CD14-positive monocyte (primary cell): ENCODE results near the gene RPTOR. TPM values are rescaled to one million over a fixed set of nuclear protein-coding genes. Genes with fewer than 3 reads are reported as not detected.

Experiments
- DNase-seq, 3 donors: peaks; one replicate each; pipeline ENCODE4 v3.0.0-alpha.2; 2011 to 2022
- H2AFZ ChIP-seq: 2 replicates; pipeline ENCODE4 v1.6.0; 2012; ENCODE audit warnings: mild to moderate bottlenecking, low read depth, low read length, inconsistent platforms; ENCODE audit not compliant: insufficient read depth, poor library complexity, severe bottlenecking
- H3K27ac ChIP-seq, 2 donors: 1 replicate in 1 of 2; 2 replicates in 1 of 2; pipeline ENCODE4 v1.5.1; 2012 to 2013; ENCODE audit warnings: low read length in 2 of 2, control low read depth in 1 of 2, inconsistent platforms in 1 of 2, low read depth in 1 of 2, mild to moderate bottlenecking in 1 of 2
- H3K27me3 ChIP-seq, 2 donors: one replicate each; pipeline versions ENCODE4 v1.6.0 to v1.6.1; 2011 to 2013; ENCODE audit warnings: low read length in 2 of 2; ENCODE audit not compliant: control insufficient read depth in 2 of 2, insufficient read depth in 2 of 2
- H3K36me3 ChIP-seq, 2 donors: replicated peaks in 1 of 2; 1 replicate in 1 of 2; 2 replicates in 1 of 2; pipeline versions ENCODE4 v1.5.1 to v1.6.1; 2012 to 2013; ENCODE audit warnings: low read length in 2 of 2, control low read depth in 1 of 2, inconsistent platforms in 1 of 2, mild to moderate bottlenecking in 1 of 2; ENCODE audit not compliant: insufficient read depth in 2 of 2, control insufficient read depth in 1 of 2
- H3K4me1 ChIP-seq, 2 donors: 1 replicate in 1 of 2; 2 replicates in 1 of 2; pipeline versions ENCODE4 v1.5.1 to v1.6.1; 2012 to 2013; ENCODE audit warnings: low read length in 2 of 2, control low read depth in 1 of 2, inconsistent platforms in 1 of 2, mild to moderate bottlenecking in 1 of 2, moderate library complexity in 1 of 2; ENCODE audit not compliant: insufficient read depth in 2 of 2, control insufficient read depth in 1 of 2
- H3K4me2 ChIP-seq: replicated peaks from 2 replicates; pipeline ENCODE3; 2012; ENCODE audit warnings: low read length, moderate library complexity, mild to moderate bottlenecking; ENCODE audit not compliant: poor library complexity, severe bottlenecking; ENCODE audit errors: extremely low read depth
- H3K4me3 ChIP-seq, 3 experiments: fragments of 200-600 bp in 1 of 3; sonication (generic) in 1 of 3; replicated peaks in 1 of 3; 1 replicate in 2 of 3; 2 replicates in 1 of 3; pipeline ENCODE4 v1.5.1; 2011 to 2013; ENCODE audit warnings: low read length in 3 of 3, mild to moderate bottlenecking in 3 of 3, control low read depth in 2 of 3, low read depth in 2 of 3, inconsistent platforms in 1 of 3, moderate library complexity in 1 of 3
- H3K79me2 ChIP-seq: 2 replicates; pipeline ENCODE4 v1.6.0; 2012; ENCODE audit warnings: mild to moderate bottlenecking, control low read depth, inconsistent platforms, low read length, moderate library complexity; ENCODE audit not compliant: insufficient read depth
- H3K9ac ChIP-seq: 2 replicates; pipeline ENCODE4 v1.6.0; 2017; ENCODE audit warnings: low read length, mild to moderate bottlenecking; ENCODE audit not compliant: insufficient read depth, poor library complexity, severe bottlenecking
- H3K9me3 ChIP-seq, 2 donors: replicated peaks in 1 of 2; 1 replicate in 1 of 2; 2 replicates in 1 of 2; pipeline versions ENCODE4 v1.5.1 to v1.6.1; 2012 to 2013; ENCODE audit warnings: low read length in 2 of 2, control low read depth in 1 of 2; ENCODE audit not compliant: control insufficient read depth in 1 of 2, insufficient read depth in 1 of 2
- H4K20me1 ChIP-seq: 2 replicates; pipeline ENCODE4 v1.6.0; 2012; ENCODE audit warnings: mild to moderate bottlenecking, low read length, control low read depth, moderate library complexity; ENCODE audit not compliant: insufficient read depth
- H3K27ac Mint-ChIP-seq, 7 donors: one replicate each; pipeline ENCODE4 v1.8.0; 2020; ENCODE audit warnings: mild to moderate bottlenecking in 7 of 7, mixed read lengths in 7 of 7, moderate library complexity in 6 of 7, inconsistent platforms in 2 of 7
- H3K27me3 Mint-ChIP-seq, 3 donors: one replicate each; pipeline ENCODE4 v1.8.0; 2021 to 2022; ENCODE audit warnings: low read depth in 3 of 3, mild to moderate bottlenecking in 3 of 3, mixed read lengths in 3 of 3, moderate library complexity in 3 of 3, inconsistent platforms in 1 of 3
- H3K36me3 Mint-ChIP-seq, 2 donors: one replicate each; pipeline ENCODE4 v1.8.0; 2020; ENCODE audit warnings: mixed read lengths in 2 of 2, inconsistent platforms in 1 of 2, mild to moderate bottlenecking in 1 of 2
- H3K4me1 Mint-ChIP-seq: one replicate; pipeline ENCODE4 v1.8.0; 2020; ENCODE audit warnings: mild to moderate bottlenecking, mixed read lengths
- H3K4me3 Mint-ChIP-seq, 2 donors: one replicate each; pipeline ENCODE4 v1.8.0; 2020; ENCODE audit warnings: mild to moderate bottlenecking in 2 of 2, mixed read lengths in 2 of 2, moderate library complexity in 1 of 2
- H3K9me3 Mint-ChIP-seq, 7 donors: one replicate each; pipeline ENCODE4 v1.8.0; 2020 to 2022; ENCODE audit warnings: mixed read lengths in 7 of 7, mild to moderate bottlenecking in 6 of 7, moderate library complexity in 6 of 7, inconsistent platforms in 2 of 7
- WGBS: methylation state at CpG from one replicate; pipeline ENCODE4 v1.1.5; 2013; ENCODE audit warnings: missing lambda C conversion rate; ENCODE audit not compliant: insufficient coverage; 5-methylcytosine and 5-hydroxymethylcytosine counted together
- intact Hi-C, 2 donors: fragments of 100-400 bp; cut with micrococcal nuclease; formaldehyde crosslinking; loops; one replicate each; pipeline versions ENCODE4 v1.15.0 to v1.15.1; 2023
- polyA plus RNA-seq, 3 donors: library from polyadenylated mRNA; depleted of rRNA in 1 of 3; unstranded in 2 of 3; stranded (reverse) in 1 of 3; fragments of 300-500 nt in 2 of 3; fragments of >200 nt in 1 of 3; fragmentation: Illumina TruSeq in 2 of 3; gene quantifications; 1 replicate in 2 of 3; 2 replicates in 1 of 3; pipeline ENCODE4 v1.2.3, GENCODE V29; 2012 to 2021
- TF ChIP-seq, protein P1 (sequence below): fragments of 200-600 bp; IDR thresholded peaks from one replicate; pipeline ENCODE4 v1.8.0; 2022; ENCODE audit warnings: antibody characterized with exemption, mild to moderate bottlenecking

RPTOR gene
- polyA plus RNA-seq, 3 donors = 1.1 to 8.7 (median 2.6) TPM

DNA sequence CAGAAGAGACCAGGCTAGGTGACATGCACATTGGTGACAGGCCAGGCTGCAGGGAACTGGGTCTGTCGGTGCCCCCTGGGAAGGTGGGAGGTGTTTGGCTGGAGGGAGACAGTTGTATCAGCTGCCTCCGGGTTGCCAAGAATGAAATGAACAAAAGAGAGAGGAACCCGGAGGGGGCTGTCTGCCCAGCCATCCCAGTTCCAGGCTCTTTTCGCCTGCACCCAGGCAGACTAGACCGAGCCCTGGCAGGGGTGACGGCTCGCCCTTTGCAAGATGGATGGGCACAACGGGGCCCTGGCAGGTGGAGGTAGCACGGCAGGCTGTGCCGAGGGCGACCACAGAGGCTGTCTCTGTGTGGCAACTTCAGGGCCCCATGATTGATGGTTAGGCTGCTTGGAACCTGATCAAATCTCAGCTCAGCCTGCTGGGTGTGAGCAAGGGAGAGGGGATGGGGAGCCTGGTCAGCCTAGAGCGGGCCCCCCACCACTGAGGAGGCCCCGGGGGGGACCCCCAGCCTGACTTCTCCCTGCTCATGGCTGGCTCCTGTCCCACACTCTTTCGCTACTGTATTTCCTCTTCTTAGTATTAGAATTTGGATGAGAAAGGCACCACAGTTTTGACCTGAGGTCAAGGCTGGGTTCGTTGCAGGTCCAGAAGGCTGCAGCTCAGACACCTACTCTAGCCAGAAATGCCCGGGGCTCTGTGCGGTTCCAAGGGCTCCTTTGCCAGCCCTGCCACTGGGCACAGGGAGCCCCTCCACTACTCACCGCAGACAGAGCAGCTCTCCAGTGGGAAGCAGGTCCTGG lies 328.1 kb downstream of the RPTOR start:
- H3K36me3 Mint-ChIP-seq = peaks cover 14 to 28% of the 10 kb centered on the region in 2 donors

DNA sequence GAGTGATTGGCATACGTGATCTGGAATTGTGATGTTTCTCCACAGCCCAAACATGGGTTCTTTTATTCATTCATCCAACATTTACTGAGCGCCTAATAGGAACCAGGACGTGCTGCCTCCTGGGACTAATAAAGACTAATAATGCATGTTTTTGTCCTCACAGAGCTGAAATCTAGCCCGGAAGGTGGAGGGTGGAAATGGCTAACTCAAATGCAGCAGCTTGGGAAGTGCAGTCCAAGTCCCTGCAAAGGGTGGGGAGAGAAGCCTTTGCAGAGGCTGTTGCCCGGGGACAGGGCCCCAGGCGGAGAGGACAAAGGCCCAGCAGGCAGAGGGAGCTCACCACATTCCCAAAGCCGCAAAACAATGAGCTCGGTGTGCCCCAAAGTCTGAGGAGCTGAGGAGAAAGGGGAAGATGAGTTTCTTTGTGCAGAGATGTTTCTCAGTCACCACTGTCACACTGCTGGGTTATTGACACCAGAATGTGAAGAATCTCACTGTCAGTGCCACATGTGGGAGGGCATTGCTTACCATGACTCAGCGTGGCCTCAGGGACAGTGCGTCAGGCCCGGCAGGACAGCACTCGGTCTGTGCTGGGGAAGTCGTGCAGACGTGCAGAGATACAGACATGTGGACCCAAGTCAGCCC lies 328.8 kb downstream of the RPTOR start:
- no peak overlapping the region for H3K9ac ChIP-seq
- intact Hi-C loops = loop anchor here in 1 of 2 donors (2.0 kb wide), 1 partner anchor 17 kb away; no protein-coding TSS in a partner anchor
- Mint-ChIP-seq H3K27me3 (peaks cover 2 to 18% (median 4%) of the 10 kb centered on the region in 3 donors), H3K27ac (peak overlapping the region; percentile 3 to 73 (median 54)), H3K4me1 (peaks cover 60% of the 10 kb centered on the region), H3K36me3 (peaks cover 18 to 26% of the 10 kb centered on the region in 2 donors), H3K9me3 (no peaks in the 10 kb centered on the region), H3K4me3 (peak overlapping the region; percentile 11 to 35)
- TF ChIP-seq, protein P1, sequence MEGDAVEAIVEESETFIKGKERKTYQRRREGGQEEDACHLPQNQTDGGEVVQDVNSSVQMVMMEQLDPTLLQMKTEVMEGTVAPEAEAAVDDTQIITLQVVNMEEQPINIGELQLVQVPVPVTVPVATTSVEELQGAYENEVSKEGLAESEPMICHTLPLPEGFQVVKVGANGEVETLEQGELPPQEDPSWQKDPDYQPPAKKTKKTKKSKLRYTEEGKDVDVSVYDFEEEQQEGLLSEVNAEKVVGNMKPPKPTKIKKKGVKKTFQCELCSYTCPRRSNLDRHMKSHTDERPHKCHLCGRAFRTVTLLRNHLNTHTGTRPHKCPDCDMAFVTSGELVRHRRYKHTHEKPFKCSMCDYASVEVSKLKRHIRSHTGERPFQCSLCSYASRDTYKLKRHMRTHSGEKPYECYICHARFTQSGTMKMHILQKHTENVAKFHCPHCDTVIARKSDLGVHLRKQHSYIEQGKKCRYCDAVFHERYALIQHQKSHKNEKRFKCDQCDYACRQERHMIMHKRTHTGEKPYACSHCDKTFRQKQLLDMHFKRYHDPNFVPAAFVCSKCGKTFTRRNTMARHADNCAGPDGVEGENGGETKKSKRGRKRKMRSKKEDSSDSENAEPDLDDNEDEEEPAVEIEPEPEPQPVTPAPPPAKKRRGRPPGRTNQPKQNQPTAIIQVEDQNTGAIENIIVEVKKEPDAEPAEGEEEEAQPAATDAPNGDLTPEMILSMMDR = no peak
- H3K27me3 ChIP-seq = no peaks in the 10 kb centered on the region
- peaks cover 0 to 10% of the 10 kb centered on the region in 2 donors for H3K36me3 ChIP-seq
- H3K4me3 ChIP-seq = no peak overlapping the region
- 12% methylated on average over 8 of the region's 14 CpGs for WGBS
- peaks cover 16% of the 10 kb centered on the region for H4K20me1 ChIP-seq
- no peaks in the 10 kb centered on the region for H3K79me2 ChIP-seq
- peaks cover 45 to 46% of the 10 kb centered on the region in 2 donors for H3K4me1 ChIP-seq
- H3K4me2 ChIP-seq = no peak overlapping the region
- H3K27ac ChIP-seq = peak overlapping the region in 1 of 2 donors; percentile 58
- no peaks in the 10 kb centered on the region for H3K9me3 ChIP-seq
- no peak overlapping the region for H2AFZ ChIP-seq
- peak; percentile 68 to 85 (median 72) for DNase-seq

More for the DNA sequence above, 328.1 kb downstream of the RPTOR start:
- H3K9ac ChIP-seq = no peak overlapping the region
- H3K36me3 ChIP-seq = peaks cover 0 to 10% of the 10 kb centered on the region in 2 donors
- H3K9me3 ChIP-seq = no peaks in the 10 kb centered on the region
- no peak overlapping the region for H3K4me3 ChIP-seq
- H3K4me1 ChIP-seq = peaks cover 45 to 46% of the 10 kb centered on the region in 2 donors
- H3K27ac ChIP-seq = no peak overlapping the region
- H3K4me3 Mint-ChIP-seq = peak overlapping the region in 1 of 2 donors; percentile 85
- intact Hi-C loops = loop anchor here in 1 of 2 donors (2.0 kb wide), 1 partner anchor 18 kb away; no protein-coding TSS in a partner anchor
- H2AFZ ChIP-seq = no peak overlapping the region
- H3K9me3 Mint-ChIP-seq = no peaks in the 10 kb centered on the region
- 29% methylated on average over 15 of the region's 18 CpGs for WGBS
- peak overlapping the region in 4 of 7 donors; percentile 52 to 76 (median 68) for H3K27ac Mint-ChIP-seq
- H3K27me3 ChIP-seq = no peaks in the 10 kb centered on the region
- DNase-seq = no peak
- peaks cover 60% of the 10 kb centered on the region for H3K4me1 Mint-ChIP-seq
- TF ChIP-seq, protein P1 = no peak
- H3K27me3 Mint-ChIP-seq = peaks cover 2 to 18% (median 4%) of the 10 kb centered on the region in 3 donors
- H4K20me1 ChIP-seq = peaks cover 16% of the 10 kb centered on the region
- no peaks in the 10 kb centered on the region for H3K79me2 ChIP-seq
- no peak overlapping the region for H3K4me2 ChIP-seq
